Testis (tissue), 3 donors: ENCODE measurements around the gene SOX8. TPM values are rescaled to one million over a fixed set of nuclear protein-coding genes. Genes with fewer than 3 reads are reported as not detected.

Experiments used
- DNase-seq: peaks from one replicate; pipeline ENCODE4 v3.0.0-alpha.2; 2019
- H3K27ac ChIP-seq, 2 donors: fragments of 200-600 bp; sonication (generic); one replicate each; pipeline ENCODE4 v1.5.1; 2019
- H3K27me3 ChIP-seq: fragments of 200-600 bp; sonication (generic); one replicate; pipeline ENCODE4 v1.5.1; 2019
- H3K36me3 ChIP-seq: fragments of 200-600 bp; sonication (generic); one replicate; pipeline ENCODE4 v1.5.1; 2017; ENCODE audit warnings: low read depth; ENCODE audit errors: missing control alignments
- H3K4me1 ChIP-seq: fragments of 200-600 bp; sonication (generic); one replicate; pipeline ENCODE4 v1.5.1; 2019
- H3K4me3 ChIP-seq, 2 donors: fragments of 200-600 bp; sonication (generic); one replicate each; pipeline ENCODE4 v1.5.1; 2017 to 2019
- H3K9me3 ChIP-seq: fragments of 200-600 bp; sonication (generic); one replicate; pipeline ENCODE4 v1.5.1; 2017
- POLR2A ChIP-seq: fragments of 450-650 bp; IDR thresholded peaks from one replicate; pipeline ENCODE4 v1.6.1; 2017; ENCODE audit warnings: antibody characterized with exemption, mild to moderate bottlenecking, moderate library complexity
- WGBS, 2 donors: methylation state at CpG; one replicate each; pipeline ENCODE4 v1.1.5; 2018; 5-methylcytosine and 5-hydroxymethylcytosine counted together
- intact Hi-C: fragments of 100-400 bp; cut with DNase I; formaldehyde crosslinking; loops from one replicate; pipeline ENCODE4 v1.15.1; 2023; ENCODE audit warnings: low total_unique reads
- polyA plus RNA-seq: library from polyadenylated mRNA; stranded (reverse); fragments of 350-450 nt; fragmentation: Illumina TruSeq; extraction: RNeasy Lipid Tissue Mini Kit (QIAGEN cat#74804); gene quantifications from one replicate; pipeline ENCODE4 v1.2.3, GENCODE V29; 2014; ENCODE audit warnings: low read depth, low replicate concordance; ENCODE audit not compliant: insufficient read depth
- total RNA-seq, 2 donors: library from RNA; depleted of rRNA; stranded (reverse); fragments of >200 nt; gene quantifications; one replicate each; pipeline ENCODE4 v1.2.3, GENCODE V29; 2016
- TF ChIP-seq, protein P1 (sequence below), 3 experiments: fragments of 450-650 bp in 2 of 3; fragments of 200-600 bp in 1 of 3; sonication (generic) in 1 of 3; IDR thresholded peaks; one replicate each; pipeline ENCODE4 v1.5.1; 2016 to 2019; ENCODE audit warnings: antibody characterized with exemption in 3 of 3, mild to moderate bottlenecking in 2 of 3, moderate library complexity in 1 of 3

Gene SOX8
- total and polyA plus RNA-seq, 3 donors from 2014 or later: 4.3 to 19.6 (median 11.2) TPM

DNA sequence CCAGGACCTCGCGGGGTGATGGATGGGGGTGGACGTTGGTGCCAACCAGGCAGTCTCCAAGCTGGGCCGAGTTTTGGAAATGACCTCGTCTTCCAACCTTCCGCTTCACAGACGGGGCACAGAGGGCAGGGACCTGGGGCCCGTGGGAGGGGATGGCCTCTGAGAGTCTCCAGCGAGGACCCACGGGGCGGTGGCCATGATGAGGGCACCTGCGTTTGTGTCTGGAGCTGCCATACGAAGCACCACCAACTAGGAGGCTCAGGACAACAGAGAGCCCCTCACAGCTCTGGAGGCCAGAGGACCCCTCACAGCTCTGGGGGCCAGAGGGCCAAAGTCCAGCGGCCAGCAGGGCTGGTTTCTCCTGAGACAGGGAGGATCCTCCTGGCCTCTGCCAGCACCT, 26.5 kb downstream of the SOX8 start:
- Histone ChIP-seq H3K4me1 (no peaks in the 10 kb centered on the region), H3K27me3 (no peaks in the 10 kb centered on the region), H3K4me3 (no peak overlapping the region), H3K36me3 (no peaks in the 10 kb centered on the region), H3K27ac (no peak overlapping the region), H3K9me3 (no peaks in the 10 kb centered on the region)
- intact Hi-C loops: no loop called here
- TF ChIP-seq, protein P1, sequence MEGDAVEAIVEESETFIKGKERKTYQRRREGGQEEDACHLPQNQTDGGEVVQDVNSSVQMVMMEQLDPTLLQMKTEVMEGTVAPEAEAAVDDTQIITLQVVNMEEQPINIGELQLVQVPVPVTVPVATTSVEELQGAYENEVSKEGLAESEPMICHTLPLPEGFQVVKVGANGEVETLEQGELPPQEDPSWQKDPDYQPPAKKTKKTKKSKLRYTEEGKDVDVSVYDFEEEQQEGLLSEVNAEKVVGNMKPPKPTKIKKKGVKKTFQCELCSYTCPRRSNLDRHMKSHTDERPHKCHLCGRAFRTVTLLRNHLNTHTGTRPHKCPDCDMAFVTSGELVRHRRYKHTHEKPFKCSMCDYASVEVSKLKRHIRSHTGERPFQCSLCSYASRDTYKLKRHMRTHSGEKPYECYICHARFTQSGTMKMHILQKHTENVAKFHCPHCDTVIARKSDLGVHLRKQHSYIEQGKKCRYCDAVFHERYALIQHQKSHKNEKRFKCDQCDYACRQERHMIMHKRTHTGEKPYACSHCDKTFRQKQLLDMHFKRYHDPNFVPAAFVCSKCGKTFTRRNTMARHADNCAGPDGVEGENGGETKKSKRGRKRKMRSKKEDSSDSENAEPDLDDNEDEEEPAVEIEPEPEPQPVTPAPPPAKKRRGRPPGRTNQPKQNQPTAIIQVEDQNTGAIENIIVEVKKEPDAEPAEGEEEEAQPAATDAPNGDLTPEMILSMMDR (IDR thresholded peaks at IDR 0.05): no peak
- no peak for TF ChIP-seq POLR2A
- WGBS, 2 donors: 85 to 98% methylated on average over 9 to 14 of the region's 14 CpGs
- no peak for DNase-seq

DNA sequence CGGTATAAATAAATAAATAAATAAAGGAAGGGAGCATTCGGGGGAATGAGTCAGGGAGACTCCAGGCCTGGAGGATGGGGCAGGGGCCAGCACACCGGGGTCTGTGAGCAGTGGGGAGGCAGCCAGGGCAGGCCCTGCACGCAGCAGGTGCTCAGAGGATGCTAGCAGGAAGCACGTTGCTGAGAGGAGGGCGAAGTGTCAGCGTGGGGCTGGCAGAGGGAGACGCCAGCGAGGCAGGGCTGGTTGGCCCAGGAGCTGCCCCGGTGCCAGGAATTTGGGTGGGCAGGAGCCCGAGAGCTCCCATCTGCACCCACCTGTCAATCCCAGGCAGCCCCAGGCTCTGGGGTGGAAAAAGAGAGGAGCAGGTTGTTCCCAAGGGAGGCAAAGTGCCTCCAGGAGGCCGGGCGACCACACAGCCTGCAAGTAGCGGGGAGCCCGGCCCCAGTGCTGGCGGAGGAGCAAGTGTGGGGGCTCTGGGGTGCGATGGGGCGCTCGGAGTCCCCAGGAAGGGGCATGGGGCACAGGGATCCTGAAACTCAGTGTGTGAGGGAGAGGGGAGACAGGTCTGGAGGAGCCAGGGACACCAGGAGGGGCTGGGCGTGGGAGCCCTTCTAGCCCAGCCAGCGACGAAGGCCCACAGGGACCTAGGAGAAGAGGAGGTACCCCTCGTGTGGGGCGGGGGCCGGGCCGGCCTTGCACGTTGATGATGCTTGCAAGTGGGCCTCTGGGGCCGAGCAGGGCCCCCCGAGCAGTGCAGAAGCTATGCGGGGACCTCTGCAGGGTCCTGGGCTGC, 28.0 kb downstream of the SOX8 start:
- intact Hi-C loops: no loop called here
- no peaks in the 10 kb centered on the region for H3K27me3 ChIP-seq
- WGBS, 2 donors: 84 to 86% methylated on average over 18 to 30 of the region's 30 CpGs

DNA sequence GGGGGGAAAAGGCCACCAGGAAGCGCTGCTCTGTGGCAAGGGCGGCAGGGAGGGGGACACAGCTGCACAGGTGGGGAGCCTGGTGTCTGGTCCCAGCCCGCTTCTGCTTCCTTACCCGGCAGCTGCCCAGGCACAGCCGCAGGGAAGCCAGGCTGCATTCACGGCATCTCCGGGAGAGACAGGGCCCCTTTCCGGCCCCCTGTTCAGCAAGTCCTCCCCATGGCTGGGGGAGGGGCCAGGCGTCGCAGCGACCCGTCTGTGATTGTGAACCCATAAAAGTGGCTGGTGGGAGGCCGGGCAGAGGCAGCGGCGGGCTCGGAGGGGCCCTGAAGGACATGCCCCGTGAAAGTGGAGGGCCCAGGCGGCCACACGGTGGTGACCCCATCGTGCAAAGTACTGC, 28.7 kb downstream of the SOX8 start:
- H3K4me1 ChIP-seq: no peaks in the 10 kb centered on the region
- WGBS, 2 donors: 38% methylated on average over 20 of the region's 20 CpGs; no CpG with 5 or more reads in 1 of the 2 donors
- H3K36me3 ChIP-seq: no peaks in the 10 kb centered on the region
- H3K27me3 ChIP-seq: no peaks in the 10 kb centered on the region
- intact Hi-C loops: no loop called here
- no peak for DNase-seq
- no peak overlapping the region for H3K4me3 ChIP-seq
- TF ChIP-seq POLR2A: no peak
- TF ChIP-seq, protein P1 (IDR thresholded peaks at IDR 0.05): no peak
- H3K27ac ChIP-seq: no peak overlapping the region
- no peaks in the 10 kb centered on the region for H3K9me3 ChIP-seq

More for the DNA sequence above, 28.0 kb downstream of the SOX8 start:
- no peak for TF ChIP-seq POLR2A
- TF ChIP-seq, protein P1 (IDR thresholded peaks at IDR 0.05): no peak
- Histone ChIP-seq H3K9me3 (no peaks in the 10 kb centered on the region), H3K27ac (no peak overlapping the region), H3K4me1 (no peaks in the 10 kb centered on the region), H3K4me3 (no peak overlapping the region), H3K36me3 (no peaks in the 10 kb centered on the region)
- no peak for DNase-seq

DNA sequence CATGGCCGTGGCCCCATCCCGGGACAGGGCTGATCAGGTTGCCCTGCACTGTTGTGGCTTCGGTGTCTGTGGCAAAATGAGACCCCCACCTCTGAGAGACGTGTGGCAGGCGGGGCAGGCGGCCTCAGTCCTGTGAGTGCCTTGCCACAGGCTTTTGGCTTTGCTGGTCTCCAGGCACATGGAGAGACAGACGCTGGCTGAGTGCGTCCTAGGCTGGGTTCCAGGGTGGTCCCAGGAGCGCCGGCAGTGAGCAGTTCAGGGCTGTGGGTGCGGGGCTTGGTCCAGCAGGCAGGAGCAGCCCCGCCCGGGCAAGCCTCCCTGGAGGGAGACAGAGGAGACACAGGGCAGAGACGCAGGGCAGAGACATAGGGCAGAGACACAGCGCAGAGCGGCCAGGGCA, 29.2 kb downstream of the SOX8 start:
- H3K36me3 ChIP-seq: no peaks in the 10 kb centered on the region
- no peaks in the 10 kb centered on the region for H3K4me1 ChIP-seq
- no peak for DNase-seq
- no peak overlapping the region for H3K27ac ChIP-seq
- WGBS, 2 donors: 79 to 87% methylated on average over 9 to 16 of the region's 16 CpGs
- H3K4me3 ChIP-seq: no peak overlapping the region
- H3K27me3 ChIP-seq: no peaks in the 10 kb centered on the region
- H3K9me3 ChIP-seq: no peaks in the 10 kb centered on the region
- intact Hi-C loops: no loop called here
- no peak for TF ChIP-seq POLR2A
- TF ChIP-seq, protein P1 (IDR thresholded peaks at IDR 0.05): no peak
